ENCODE data around the gene ST3GAL5.
A peak's percentile ranks its signal among the peaks of the same experiment; 100 is the strongest.

The ST3GAL5 gene

DNA sequence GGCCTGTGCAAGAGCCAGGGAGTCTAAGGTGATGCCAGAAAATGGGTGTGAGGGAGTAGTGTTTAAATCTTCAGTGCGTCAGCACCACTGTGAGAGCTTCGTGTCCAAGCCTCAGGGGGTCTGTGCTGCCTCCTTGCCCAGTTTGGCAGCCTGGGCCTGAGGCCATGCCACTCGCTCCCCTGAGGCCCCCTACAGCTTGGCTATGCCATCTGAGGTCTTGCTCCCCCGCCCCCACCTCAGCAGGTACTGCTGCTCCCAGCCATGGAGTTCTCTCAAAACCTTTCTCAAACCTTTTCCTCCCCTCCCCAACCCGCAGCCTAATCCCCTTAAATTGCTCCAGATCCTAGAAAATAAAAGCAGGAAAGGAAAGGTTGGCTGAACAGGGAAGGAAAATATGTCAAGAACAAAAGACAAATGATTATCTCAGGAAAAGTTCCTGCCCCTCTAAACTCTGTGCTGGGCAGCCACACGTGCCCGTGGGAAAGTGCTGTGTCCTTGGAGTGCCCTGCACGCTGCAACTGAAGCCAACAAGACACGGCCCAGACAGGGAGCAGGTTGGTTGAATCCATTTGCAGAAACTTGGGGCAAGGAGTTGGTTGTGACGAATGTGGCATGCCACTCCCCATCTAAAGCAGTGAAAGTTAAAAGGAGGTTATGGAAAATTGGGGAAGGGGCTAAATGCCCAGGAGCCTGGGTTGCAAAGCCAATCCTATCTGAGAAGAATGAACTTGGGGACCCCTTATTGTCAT, 73.8 kb downstream of the ST3GAL5 start:
- Histone ChIP-seq H3K27me3 (ENCODE audit: insufficient read depth, insufficient read length) (no peaks in the 10 kb centered on the region), H3K4me3 (ENCODE audit: insufficient read length, low read depth) (no peak overlapping the region), H3K9me3 (ENCODE audit: insufficient read depth, low read length) (no peaks in the 10 kb centered on the region), H3K36me3 (ENCODE audit: insufficient read depth, insufficient read length, low read length) (no peaks in the 10 kb centered on the region), H3K9ac (ENCODE audit: insufficient read length, low read depth) (no peak overlapping the region), H3K4me1 (ENCODE audit: insufficient read depth, insufficient read length) (no peaks in the 10 kb centered on the region)
- TF ChIP-seq SUZ12 (IDR thresholded peaks at IDR 0.05; ENCODE audit: extremely low read depth, insufficient read depth, insufficient read length) (no peak), YY1 (IDR thresholded peaks at IDR 0.05; ENCODE audit: insufficient read depth, insufficient read length) (no peak)
- DNase-seq (ENCODE audit: low read depth, low spot score) = no peak

GRCh38 chr2:85813982-85814801, 74.6 kb downstream of the ST3GAL5 start:
- TF ChIP-seq SUZ12 (IDR thresholded peaks at IDR 0.05; ENCODE audit: extremely low read depth, insufficient read depth, insufficient read length) = no peak
- no peak for TF ChIP-seq ZNF274 (IDR thresholded peaks at IDR 0.05; ENCODE audit: low read depth, low read length)
- no peak for TF ChIP-seq YY1 (IDR thresholded peaks at IDR 0.05; ENCODE audit: insufficient read depth, insufficient read length)
- Histone ChIP-seq H3K4me1 (ENCODE audit: insufficient read depth, insufficient read length) (no peaks in the 10 kb centered on the region), H3K27me3 (ENCODE audit: insufficient read depth, insufficient read length) (no peaks in the 10 kb centered on the region), H3K36me3 (ENCODE audit: insufficient read depth, insufficient read length, low read length) (no peaks in the 10 kb centered on the region), H3K9ac (ENCODE audit: insufficient read length, low read depth) (no peak overlapping the region), H3K9me3 (ENCODE audit: insufficient read depth, low read length) (no peaks in the 10 kb centered on the region), H3K4me3 (ENCODE audit: insufficient read length, low read depth) (no peak overlapping the region)
- DNase-seq (ENCODE audit: low read depth, low spot score) = peak; percentile 84

DNA sequence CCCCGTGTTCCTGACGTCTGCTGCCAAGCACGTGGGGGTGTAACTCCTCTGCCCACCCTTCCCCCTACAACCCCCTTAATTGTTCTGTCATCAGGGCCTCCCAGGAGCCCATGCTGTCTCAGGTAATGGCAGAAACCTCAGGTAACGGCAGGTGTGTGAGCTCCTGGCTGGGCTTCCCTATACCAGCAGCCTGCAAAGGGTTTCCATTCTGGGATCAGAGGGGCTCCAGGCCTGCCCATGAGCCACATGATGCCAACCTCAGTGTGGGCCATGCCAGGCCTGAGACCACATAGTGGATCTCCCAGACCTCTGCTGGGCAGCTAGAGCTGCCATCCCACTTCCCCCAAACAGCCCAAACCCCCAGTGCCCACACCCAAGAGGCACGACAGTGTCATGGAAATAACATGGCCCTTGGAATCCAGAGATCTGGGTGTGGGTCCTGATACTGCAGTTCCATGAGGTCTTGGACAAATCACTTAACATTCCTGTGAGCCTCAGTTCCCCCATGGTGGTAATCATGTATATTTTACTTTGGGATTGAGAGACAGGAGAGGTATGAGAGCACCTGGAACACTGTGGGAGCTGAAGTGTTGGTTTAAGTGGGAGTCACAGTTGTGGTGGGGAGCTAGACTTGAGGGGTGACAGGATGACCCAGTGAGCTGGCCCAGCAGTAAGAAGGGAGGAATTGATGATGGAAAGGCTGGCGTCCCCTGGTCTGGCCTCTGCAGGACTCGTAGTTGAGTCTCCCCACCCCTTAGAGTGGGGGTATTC, 75.4 kb downstream of the ST3GAL5 start:
- no peaks in the 10 kb centered on the region for H3K27me3 ChIP-seq (ENCODE audit: insufficient read depth, insufficient read length)

DNA sequence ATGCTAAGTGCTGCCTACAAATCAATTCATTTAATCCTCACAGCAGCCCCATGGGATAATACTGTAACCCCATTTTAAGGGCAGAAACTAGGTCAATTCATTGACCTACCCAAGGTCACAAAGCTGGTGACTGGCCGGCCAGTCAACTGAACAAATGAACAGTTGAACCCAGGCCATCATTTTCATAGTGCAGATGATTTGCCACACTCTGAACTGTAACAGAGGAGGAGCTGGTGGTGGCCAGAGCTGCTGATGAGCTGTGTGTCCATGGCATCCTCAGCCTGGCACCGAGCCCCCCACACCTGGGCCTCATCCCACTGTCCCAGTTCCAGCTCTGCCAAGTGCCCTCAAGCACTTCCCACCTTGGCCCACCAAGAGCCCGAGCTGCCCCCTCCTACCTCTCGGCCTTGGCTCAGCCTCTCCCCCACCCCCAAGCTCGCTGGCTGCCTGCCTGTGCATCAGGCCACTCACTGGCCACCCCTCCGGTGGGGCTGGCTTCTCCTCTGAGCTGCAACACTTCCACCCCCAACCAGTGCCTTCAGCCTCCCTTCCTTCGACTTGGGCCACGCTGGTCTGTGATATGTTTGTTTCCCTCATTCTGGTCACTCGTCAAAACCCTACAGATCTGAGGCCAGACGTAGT, 76.6 kb downstream of the ST3GAL5 start:
- Histone ChIP-seq H3K9ac (ENCODE audit: insufficient read length, low read depth) (no peak overlapping the region), H3K27me3 (ENCODE audit: insufficient read depth, insufficient read length) (no peaks in the 10 kb centered on the region), H3K9me3 (ENCODE audit: insufficient read depth, low read length) (no peaks in the 10 kb centered on the region), H3K4me1 (ENCODE audit: insufficient read depth, insufficient read length) (no peaks in the 10 kb centered on the region), H3K36me3 (ENCODE audit: insufficient read depth, insufficient read length, low read length) (no peaks in the 10 kb centered on the region), H3K4me3 (ENCODE audit: insufficient read length, low read depth) (no peak overlapping the region)
- TF ChIP-seq YY1 (IDR thresholded peaks at IDR 0.05; ENCODE audit: insufficient read depth, insufficient read length) (no peak), ZNF274 (IDR thresholded peaks at IDR 0.05; ENCODE audit: low read depth, low read length) (no peak), SUZ12 (IDR thresholded peaks at IDR 0.05; ENCODE audit: extremely low read depth, insufficient read depth, insufficient read length) (no peak)
- DNase-seq (ENCODE audit: low read depth, low spot score) = no peak

More for the DNA sequence above, 75.4 kb downstream of the ST3GAL5 start:
- Histone ChIP-seq H3K9ac (ENCODE audit: insufficient read length, low read depth) (no peak overlapping the region), H3K4me3 (ENCODE audit: insufficient read length, low read depth) (no peak overlapping the region), H3K4me1 (ENCODE audit: insufficient read depth, insufficient read length) (no peaks in the 10 kb centered on the region), H3K9me3 (ENCODE audit: insufficient read depth, low read length) (no peaks in the 10 kb centered on the region), H3K36me3 (ENCODE audit: insufficient read depth, insufficient read length, low read length) (no peaks in the 10 kb centered on the region)
- DNase-seq (ENCODE audit: low read depth, low spot score) = no peak
- TF ChIP-seq ZNF274 (IDR thresholded peaks at IDR 0.05; ENCODE audit: low read depth, low read length) (no peak), SUZ12 (IDR thresholded peaks at IDR 0.05; ENCODE audit: extremely low read depth, insufficient read depth, insufficient read length) (no peak), YY1 (IDR thresholded peaks at IDR 0.05; ENCODE audit: insufficient read depth, insufficient read length) (no peak)

GRCh38 chr2:85811180-85812093, 77.4 kb downstream of the ST3GAL5 start:
- no peaks in the 10 kb centered on the region for H3K4me1 ChIP-seq (ENCODE audit: insufficient read depth, insufficient read length)
- no peaks in the 10 kb centered on the region for H3K36me3 ChIP-seq (ENCODE audit: insufficient read depth, insufficient read length, low read length)
- no peak overlapping the region for H3K4me3 ChIP-seq (ENCODE audit: insufficient read length, low read depth)
- no peak for DNase-seq (ENCODE audit: low read depth, low spot score)
- no peaks in the 10 kb centered on the region for H3K27me3 ChIP-seq (ENCODE audit: insufficient read depth, insufficient read length)
- TF ChIP-seq ZNF274 (IDR thresholded peaks at IDR 0.05; ENCODE audit: low read depth, low read length) = no peak
- TF ChIP-seq SUZ12 (IDR thresholded peaks at IDR 0.05; ENCODE audit: extremely low read depth, insufficient read depth, insufficient read length) = no peak
- TF ChIP-seq YY1 (IDR thresholded peaks at IDR 0.05; ENCODE audit: insufficient read depth, insufficient read length) = no peak
- H3K9me3 ChIP-seq (ENCODE audit: insufficient read depth, low read length) = no peaks in the 10 kb centered on the region
- no peak overlapping the region for H3K9ac ChIP-seq (ENCODE audit: insufficient read length, low read depth)
